Measurements from ENCODE around the gene KCNAB2. TPM values are rescaled to one million over a fixed set of nuclear protein-coding genes. Genes with fewer than 3 reads are reported as not detected.
A peak's percentile ranks its signal among the peaks of the same experiment; 100 is the strongest.

KCNAB2 gene
- polyA plus RNA-seq, 3 donors from 2014 or later = 26.1 to 73.8 (median 42.7) TPM

- peaks cover 0 to 2% (median 0%) of the 10 kb centered on the region in 6 donors for H3K9me3 Mint-ChIP-seq
- peaks cover 3 to 5% (median 4%) of the 10 kb centered on the region in 3 donors for H3K36me3 Mint-ChIP-seq
- peak overlapping the region; percentile 88 to 97 (median 92) for H3K4me3 Mint-ChIP-seq
- peak overlapping the region; percentile 98 to 100 (median 99) for H3K27ac Mint-ChIP-seq
- H3K27me3 Mint-ChIP-seq (ENCODE audit: low read depth in 3 of 3) = peaks cover 16 to 38% (median 23%) of the 10 kb centered on the region in 3 donors
- H3K4me1 Mint-ChIP-seq = peaks cover 82% of the 10 kb centered on the region in 2 donors
- peak; percentile 81 to 83 (median 83) for DNase-seq
Observed at GRCh38 chr1:6028042-6028850, 17.4 kb upstream of the KCNAB2 start.

- Mint-ChIP-seq H3K4me1 (peaks cover 89 to 93% of the 10 kb centered on the region in 2 donors), H3K36me3 (peaks cover 3 to 5% (median 4%) of the 10 kb centered on the region in 3 donors), H3K27ac (peak overlapping the region; percentile 98 to 100 (median 99)), H3K4me3 (peak overlapping the region; percentile 88 to 97 (median 92)), H3K9me3 (peaks cover 0 to 2% (median 0%) of the 10 kb centered on the region in 6 donors), H3K27me3 (ENCODE audit: low read depth in 3 of 3) (peaks cover 16 to 40% (median 23%) of the 10 kb centered on the region in 3 donors)
- no peak for DNase-seq
Observed at GRCh38 chr1:6029351-6029750, 16.3 kb upstream of the KCNAB2 start.

GRCh38 chr1:6030132-6030531 lies 15.6 kb upstream of the KCNAB2 start:
- peak overlapping the region; percentile 25 to 88 (median 67) for H3K4me3 Mint-ChIP-seq
- no peak for DNase-seq
- peaks cover 92 to 97% of the 10 kb centered on the region in 2 donors for H3K4me1 Mint-ChIP-seq
- peak overlapping the region; percentile 98 to 100 (median 99) for H3K27ac Mint-ChIP-seq
- peaks cover 0 to 2% (median 0%) of the 10 kb centered on the region in 6 donors for H3K9me3 Mint-ChIP-seq
- peaks cover 16 to 39% (median 23%) of the 10 kb centered on the region in 3 donors for H3K27me3 Mint-ChIP-seq (ENCODE audit: low read depth in 3 of 3)
- H3K36me3 Mint-ChIP-seq = peaks cover 3 to 5% (median 4%) of the 10 kb centered on the region in 3 donors

- Mint-ChIP-seq H3K27ac (peak overlapping the region; percentile 98 to 100 (median 99)), H3K36me3 (peaks cover 3 to 5% (median 4%) of the 10 kb centered on the region in 3 donors), H3K4me3 (peak overlapping the region; percentile 25 to 88 (median 67)), H3K9me3 (peaks cover 0 to 2% (median 0%) of the 10 kb centered on the region in 6 donors), H3K4me1 (peaks cover 96% of the 10 kb centered on the region in 2 donors), H3K27me3 (ENCODE audit: low read depth in 3 of 3) (peaks cover 16 to 38% (median 23%) of the 10 kb centered on the region in 3 donors)
- no peak for DNase-seq
Observed at GRCh38 chr1:6030547-6031261, 15.0 kb upstream of the KCNAB2 start.

GRCh38 chr1:6033124-6033523 lies 12.6 kb upstream of the KCNAB2 start:
- Mint-ChIP-seq H3K4me3 (peak overlapping the region in 4 of 5 donors; percentile 2 to 71 (median 32)), H3K4me1 (peaks cover 95 to 96% of the 10 kb centered on the region in 2 donors), H3K27ac (peak overlapping the region; percentile 46 to 99 (median 56)), H3K27me3 (ENCODE audit: low read depth in 3 of 3) (peaks cover 2 to 17% (median 7%) of the 10 kb centered on the region in 3 donors), H3K36me3 (peaks cover 3 to 7% (median 5%) of the 10 kb centered on the region in 3 donors), H3K9me3 (peaks cover 0 to 1% (median 0%) of the 10 kb centered on the region in 6 donors)
- DNase-seq = no peak

- H3K27ac Mint-ChIP-seq = peak overlapping the region in 4 of 6 donors; percentile 13 to 85 (median 83)
- H3K4me3 Mint-ChIP-seq = peak overlapping the region in 1 of 5 donors; percentile 31
- H3K9me3 Mint-ChIP-seq = no peaks in the 10 kb centered on the region
- peaks cover 0 to 12% (median 2%) of the 10 kb centered on the region in 3 donors for H3K27me3 Mint-ChIP-seq (ENCODE audit: low read depth in 3 of 3)
- H3K4me1 Mint-ChIP-seq = peaks cover 89 to 95% of the 10 kb centered on the region in 2 donors
- DNase-seq = peak in 2 of 3 donors; percentile 22 to 33
- peaks cover 3 to 7% (median 5%) of the 10 kb centered on the region in 3 donors for H3K36me3 Mint-ChIP-seq
Observed at GRCh38 chr1:6033986-6034749, 11.5 kb upstream of the KCNAB2 start.

- no peaks in the 10 kb centered on the region for H3K9me3 Mint-ChIP-seq
- peaks cover 3 to 5% (median 3%) of the 10 kb centered on the region in 3 donors for H3K36me3 Mint-ChIP-seq
- peaks cover 0 to 8% (median 2%) of the 10 kb centered on the region in 3 donors for H3K27me3 Mint-ChIP-seq (ENCODE audit: low read depth in 3 of 3)
- peaks cover 83 to 93% of the 10 kb centered on the region in 2 donors for H3K4me1 Mint-ChIP-seq
- peak overlapping the region; percentile 49 to 85 (median 76) for H3K27ac Mint-ChIP-seq
- H3K4me3 Mint-ChIP-seq = peak overlapping the region in 1 of 5 donors; percentile 30
- DNase-seq = no peak
Observed at GRCh38 chr1:6034750-6035096, 11.0 kb upstream of the KCNAB2 start.

- Mint-ChIP-seq H3K4me1 (peaks cover 77 to 89% of the 10 kb centered on the region in 2 donors), H3K9me3 (no peaks in the 10 kb centered on the region), H3K36me3 (peaks cover 3 to 4% (median 3%) of the 10 kb centered on the region in 3 donors), H3K27me3 (ENCODE audit: low read depth in 3 of 3) (peaks cover 0 to 6% (median 2%) of the 10 kb centered on the region in 3 donors), H3K27ac (peak overlapping the region in 5 of 6 donors; percentile 49 to 85 (median 69)), H3K4me3 (peak overlapping the region in 1 of 5 donors; percentile 30)
- no peak for DNase-seq
Observed at GRCh38 chr1:6035303-6035702, 10.4 kb upstream of the KCNAB2 start.

GRCh38 chr1:6035719-6036118 lies 10.0 kb upstream of the KCNAB2 start:
- no peak for DNase-seq
- H3K4me1 Mint-ChIP-seq = peaks cover 73 to 85% of the 10 kb centered on the region in 2 donors
- H3K36me3 Mint-ChIP-seq = peaks cover 0 to 3% (median 3%) of the 10 kb centered on the region in 3 donors
- H3K27me3 Mint-ChIP-seq (ENCODE audit: low read depth in 3 of 3) = peaks cover 0 to 7% (median 2%) of the 10 kb centered on the region in 3 donors
- no peaks in the 10 kb centered on the region for H3K9me3 Mint-ChIP-seq
- H3K27ac Mint-ChIP-seq = peak overlapping the region in 3 of 6 donors; percentile 58 to 85 (median 83)
- peak overlapping the region in 2 of 5 donors; percentile 13 to 33 for H3K4me3 Mint-ChIP-seq

GRCh38 chr1:6037338-6037762 lies 8.3 kb upstream of the KCNAB2 start:
- Mint-ChIP-seq H3K4me3 (peak overlapping the region in 3 of 5 donors; percentile 24 to 48 (median 32)), H3K4me1 (peaks cover 63 to 75% of the 10 kb centered on the region in 2 donors)
- DNase-seq = no peak

GRCh38 chr1:6038603-6039002 lies 7.1 kb upstream of the KCNAB2 start:
- no peak for DNase-seq
- H3K4me3 Mint-ChIP-seq = peak overlapping the region in 2 of 5 donors; percentile 13 to 30
- H3K36me3 Mint-ChIP-seq = peaks cover 0 to 9% (median 0%) of the 10 kb centered on the region in 3 donors
- H3K27ac Mint-ChIP-seq = peak overlapping the region in 1 of 6 donors; percentile 80
- peaks cover 52 to 65% of the 10 kb centered on the region in 2 donors for H3K4me1 Mint-ChIP-seq
- H3K27me3 Mint-ChIP-seq (ENCODE audit: low read depth in 3 of 3) = peaks cover 0 to 7% (median 0%) of the 10 kb centered on the region in 3 donors
- no peaks in the 10 kb centered on the region for H3K9me3 Mint-ChIP-seq

More at GRCh38 chr1:6037338-6037762, 8.3 kb upstream of the KCNAB2 start:
- Mint-ChIP-seq H3K36me3 (peaks cover 0 to 7% (median 2%) of the 10 kb centered on the region in 3 donors), H3K27me3 (ENCODE audit: low read depth in 3 of 3) (peaks cover 0 to 7% (median 2%) of the 10 kb centered on the region in 3 donors), H3K27ac (peak overlapping the region; percentile 60 to 86 (median 69)), H3K9me3 (no peaks in the 10 kb centered on the region)

- no peak overlapping the region for H3K27ac Mint-ChIP-seq
- H3K9me3 Mint-ChIP-seq = no peaks in the 10 kb centered on the region
- peaks cover 56 to 64% of the 10 kb centered on the region in 2 donors for H3K4me1 Mint-ChIP-seq
- H3K36me3 Mint-ChIP-seq = peaks cover 0 to 11% (median 3%) of the 10 kb centered on the region in 3 donors
- DNase-seq = no peak
- peaks cover 0 to 7% (median 2%) of the 10 kb centered on the region in 3 donors for H3K27me3 Mint-ChIP-seq (ENCODE audit: low read depth in 3 of 3)
- no peak overlapping the region for H3K4me3 Mint-ChIP-seq
Observed at GRCh38 chr1:6039031-6039430, 6.7 kb upstream of the KCNAB2 start.
